ENCODE results near the gene TAL1. TPM values are rescaled to one million over a fixed set of nuclear protein-coding genes. Genes with fewer than 3 reads are reported as not detected.
A peak's percentile ranks its signal among the peaks of the same experiment; 100 is the strongest.

The TAL1 gene
- total and polyA plus RNA-seq, 2 donors (not counting 3 experiments of a cell fraction or from before 2014, with no cell fraction given): 36.7 to 52.4 TPM

DNA sequence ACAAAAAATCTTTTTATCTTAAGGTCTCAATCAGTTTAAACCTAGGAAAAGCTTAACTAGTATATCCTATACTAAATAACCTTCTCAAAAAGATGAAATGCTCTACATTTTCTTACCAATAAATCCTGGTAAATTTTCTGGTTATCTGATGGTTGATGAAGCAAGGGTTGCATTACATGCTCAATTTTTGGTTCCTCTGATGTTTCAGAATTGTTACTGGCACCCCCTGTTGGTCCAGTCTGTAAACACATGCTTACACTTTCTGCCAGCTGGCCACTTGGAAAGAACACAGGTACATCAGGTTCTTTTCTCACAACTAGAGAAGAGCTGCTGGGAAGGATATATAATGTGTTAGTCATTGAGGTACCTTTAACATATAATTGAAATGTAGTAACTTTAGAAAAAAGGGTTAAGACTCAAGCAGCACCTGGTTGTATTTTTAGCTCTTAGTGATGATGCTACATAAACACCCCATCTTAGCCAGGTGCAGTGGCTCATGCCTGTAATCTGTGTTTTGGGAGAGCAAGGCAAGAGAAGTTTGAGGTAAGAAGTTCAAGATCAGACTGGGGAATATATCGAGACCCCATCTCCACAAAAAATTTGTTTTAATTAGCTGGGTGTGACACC lies 30.9 kb upstream of the TAL1 start:
- DNase-seq (ENCODE audit: low read depth, low spot score) (peak; percentile 77), FAIRE-seq (peak; percentile 74)
- Histone ChIP-seq H3K27me3 (ENCODE audit: control insufficient read depth in 2 of 2, insufficient read depth in 2 of 2, low read length in 2 of 2) (no peaks in the 10 kb centered on the region), H3K9me3 (replicated peaks; ENCODE audit: control insufficient read depth, insufficient read depth, low read length) (no peaks in the 10 kb centered on the region), H2AFZ (ENCODE audit: low read depth, low read length) (no peak overlapping the region), H3K27ac (ENCODE audit: insufficient read depth, low read depth, low read length) (no peak overlapping the region), H4K20me1 (replicated peaks; ENCODE audit: control insufficient read depth, extremely low read depth, insufficient read depth, low read length) (no peaks in the 10 kb centered on the region), H3K4me2 (ENCODE audit: insufficient read depth, low read length) (no peak overlapping the region), H3K4me3 (replicated peaks in 1 of 3; ENCODE audit: insufficient read depth in 1 of 3, low read depth in 1 of 3, low read length in 3 of 3) (no peak overlapping the region), H3K79me2 (ENCODE audit: control insufficient read depth, insufficient read depth, low read length) (no peaks in the 10 kb centered on the region), H3K4me1 (ENCODE audit: control insufficient read depth, extremely low read depth, insufficient read depth, low read length) (no peaks in the 10 kb centered on the region), H3K9me1 (replicated peaks; ENCODE audit: control insufficient read depth, extremely low read depth, insufficient read depth, low read length) (no peaks in the 10 kb centered on the region), H3K9ac (replicated peaks; ENCODE audit: extremely low read depth, insufficient read depth, low read length) (no peak overlapping the region), H3K36me3 (ENCODE audit: control insufficient read depth in 2 of 2, extremely low read depth in 1 of 2, insufficient read depth in 2 of 2, low read length in 2 of 2) (peaks cover 0 to 9% of the 10 kb centered on the region in 2 experiments)
- ChIA-PET CTCF (interaction anchor here (0.8 to 5.4 kb wide), 33 partner anchors 9 to 161 kb away, joined by 3 to 224 read pairs (median 6); partner anchors contain the start of genes CMPK1, PDZK1IP1, STIL and TAL1), POLR2A (interaction anchor here (1.4 kb wide), 1 partner anchor 34 kb away, joined by 15 read pairs; no protein-coding TSS in a partner anchor)
- dilution Hi-C loops (cut with MboI; ENCODE audit: extremely low pct_ligation_motif_present, low sequenced_read_pairs): no loop called here
- intact Hi-C loops (cut with micrococcal nuclease): loop anchor here (1.0 to 2.0 kb wide), 4 partner anchors 31 to 84 kb away; partner anchors contain the start of gene TAL1
- TF ChIP-seq, protein P1, sequence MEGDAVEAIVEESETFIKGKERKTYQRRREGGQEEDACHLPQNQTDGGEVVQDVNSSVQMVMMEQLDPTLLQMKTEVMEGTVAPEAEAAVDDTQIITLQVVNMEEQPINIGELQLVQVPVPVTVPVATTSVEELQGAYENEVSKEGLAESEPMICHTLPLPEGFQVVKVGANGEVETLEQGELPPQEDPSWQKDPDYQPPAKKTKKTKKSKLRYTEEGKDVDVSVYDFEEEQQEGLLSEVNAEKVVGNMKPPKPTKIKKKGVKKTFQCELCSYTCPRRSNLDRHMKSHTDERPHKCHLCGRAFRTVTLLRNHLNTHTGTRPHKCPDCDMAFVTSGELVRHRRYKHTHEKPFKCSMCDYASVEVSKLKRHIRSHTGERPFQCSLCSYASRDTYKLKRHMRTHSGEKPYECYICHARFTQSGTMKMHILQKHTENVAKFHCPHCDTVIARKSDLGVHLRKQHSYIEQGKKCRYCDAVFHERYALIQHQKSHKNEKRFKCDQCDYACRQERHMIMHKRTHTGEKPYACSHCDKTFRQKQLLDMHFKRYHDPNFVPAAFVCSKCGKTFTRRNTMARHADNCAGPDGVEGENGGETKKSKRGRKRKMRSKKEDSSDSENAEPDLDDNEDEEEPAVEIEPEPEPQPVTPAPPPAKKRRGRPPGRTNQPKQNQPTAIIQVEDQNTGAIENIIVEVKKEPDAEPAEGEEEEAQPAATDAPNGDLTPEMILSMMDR (IDR thresholded peaks at IDR 0.05; ENCODE audit: extremely low read depth in 1 of 2, insufficient read depth in 1 of 2, low read depth in 1 of 2, low read length in 2 of 2): peak; percentile 60 to 62
- TF ChIP-seq POLR2AphosphoS5 (IDR thresholded peaks at IDR 0.05; ENCODE audit: insufficient read depth, low read depth, low read length): no peak
- no peak for TF ChIP-seq JUN (IDR thresholded peaks at IDR 0.05; ENCODE audit: borderline replicate concordance, insufficient read depth, insufficient read length, low read depth)
- TF ChIP-seq POLR2A (IDR thresholded peaks at IDR 0.05; ENCODE audit: low read depth, low read length): no peak
- no peak for TF ChIP-seq FOS (IDR thresholded peaks at IDR 0.05; ENCODE audit: borderline replicate concordance, insufficient read depth, low read length)
- TF ChIP-seq, protein P2, sequence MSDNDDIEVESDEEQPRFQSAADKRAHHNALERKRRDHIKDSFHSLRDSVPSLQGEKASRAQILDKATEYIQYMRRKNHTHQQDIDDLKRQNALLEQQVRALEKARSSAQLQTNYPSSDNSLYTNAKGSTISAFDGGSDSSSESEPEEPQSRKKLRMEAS (IDR thresholded peaks at IDR 0.05; ENCODE audit: insufficient read depth, insufficient read length): no peak
- BruUV-seq (replicated peaks): no TSS peak
